Activated naive CD4-positive, alpha-beta T cell treated with anti-CD3 and anti-CD28 coated beads, Interleukin-2, amount 50 U/mL, for 72 hours (primary cell): Measurements from ENCODE around the gene SUSD3. TPM values are rescaled to one million over a fixed set of nuclear protein-coding genes. Genes with fewer than 3 reads are reported as not detected.
"Not testable (repeated sequence)": the region's sequence is repeated elsewhere in the genome, so short reads cannot be mapped to it uniquely, and the experiment has no call there.

Experiments
- ATAC-seq, 2 donors: fragments of 150-1000 bp; cut with Tn5 transposase; 2 replicates each; pipeline ENCODE4 v1.10.0; 2021; ENCODE audit warnings: mild to moderate bottlenecking in 2 of 2, moderate library complexity in 2 of 2
- DNase-seq, 2 donors: peaks; one replicate each; pipeline ENCODE4 v3.0.0; 2021 to 2022; ENCODE audit warnings: low spot score in 2 of 2
- H3K27ac Mint-ChIP-seq, 2 donors: one replicate each; pipeline ENCODE4 v1.8.0; 2022; ENCODE audit warnings: mild to moderate bottlenecking in 2 of 2, mixed read lengths in 2 of 2
- H3K36me3 Mint-ChIP-seq, 2 donors: one replicate each; pipeline ENCODE4 v1.8.0; 2022; ENCODE audit warnings: mixed read lengths in 2 of 2
- H3K9me3 Mint-ChIP-seq, 2 donors: one replicate each; pipeline ENCODE4 v1.8.0; 2022; ENCODE audit warnings: mixed read lengths in 2 of 2
- total RNA-seq, 2 donors: library from RNA; stranded (reverse); gene quantifications; one replicate each; pipeline ENCODE4 v1.2.3, GENCODE V29; 2022

SUSD3 gene
- total RNA-seq, result 10 to 100 TPM; 70.7 to 81.9 TPM

DNA sequence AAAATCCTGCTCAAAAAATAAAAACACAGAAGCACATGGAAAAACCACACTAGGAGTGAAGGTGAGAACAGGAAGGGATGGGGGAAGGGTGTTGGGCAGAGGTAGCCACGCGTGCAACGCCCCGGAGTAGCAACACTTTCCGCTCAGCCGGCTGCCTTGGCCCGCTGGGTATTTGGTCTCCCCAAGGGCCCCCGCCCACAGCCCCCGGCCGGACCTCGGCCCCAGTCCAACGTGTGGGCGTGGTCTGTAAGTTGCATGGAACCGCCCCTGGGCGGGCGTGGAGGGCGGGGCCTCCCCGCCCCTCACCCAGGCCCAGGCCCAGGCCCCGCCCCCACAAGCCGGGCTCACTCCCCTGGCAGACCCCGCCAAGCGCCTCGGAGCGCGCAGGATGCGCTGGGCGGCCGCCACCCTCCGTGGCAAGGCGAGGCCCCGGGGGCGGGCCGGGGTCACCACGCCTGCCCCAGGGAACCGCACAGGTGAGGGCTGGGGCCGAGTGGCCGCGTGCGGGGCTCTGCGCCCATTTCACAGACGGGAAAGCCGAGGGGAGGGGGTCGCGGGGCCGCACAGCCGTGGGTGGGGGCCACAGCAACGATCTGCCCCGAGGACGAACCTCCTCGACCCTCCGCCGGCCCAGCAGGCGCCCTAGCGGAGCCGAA lies at the start of gene SUSD3:
SUSD3 (plus strand) TSS at position 347 of the 656 bp plus-strand sequence; CDS start at position 389, 42 bp downstream.
- ATAC-seq, result peak; percentile 56 to 80
- Mint-ChIP-seq H3K9me3 (no peaks in the 10 kb centered on the region), H3K36me3 (peaks cover 19 to 26% of the 10 kb centered on the region in 2 donors), H3K27ac (peak within 1 kb of the TSS; percentile 97)
- DNase-seq, result peak; percentile 75 to 79

DNA sequence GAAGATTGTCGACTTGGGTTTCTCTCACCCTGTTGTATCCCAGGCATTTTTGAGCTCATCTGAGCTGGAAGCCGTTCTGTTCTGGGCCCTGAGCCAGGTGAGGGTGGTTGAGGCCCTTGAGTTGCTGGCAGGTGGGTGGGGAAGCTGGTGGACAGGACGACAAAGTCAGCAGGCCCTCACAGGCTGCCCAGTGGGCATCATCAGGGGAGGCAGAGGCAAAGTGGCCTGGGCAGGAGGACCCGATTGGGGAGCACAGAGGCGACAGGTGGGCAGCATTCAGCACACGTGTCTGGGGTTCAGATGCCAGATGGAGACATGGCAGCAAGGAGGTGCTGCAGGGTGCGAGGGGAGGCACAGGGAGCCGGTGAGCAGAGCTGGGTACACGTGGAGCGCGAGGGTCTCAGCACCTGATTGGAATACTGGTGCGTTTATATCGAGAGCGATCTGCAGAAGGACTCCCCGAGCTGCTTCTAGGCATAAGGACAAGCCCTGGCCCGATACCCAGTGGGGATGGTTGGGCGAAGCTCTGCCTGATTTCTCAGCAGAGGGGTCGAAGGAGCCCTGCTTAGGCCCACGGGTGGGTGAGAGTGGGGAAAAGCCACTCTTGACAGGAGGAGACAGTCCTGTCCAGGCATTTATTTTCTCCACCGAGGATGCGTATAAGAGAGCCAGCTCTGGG lies 49.0 kb upstream of the SUSD3 start:
- peak overlapping the region in 1 of 2 donors; percentile 79 for H3K27ac Mint-ChIP-seq
- DNase-seq, result peak in 1 of 2 donors; percentile 34
- H3K9me3 Mint-ChIP-seq, result no peaks in the 10 kb centered on the region
- ATAC-seq, result no peak
- H3K36me3 Mint-ChIP-seq, result peaks cover 12 to 21% of the 10 kb centered on the region in 2 donors

DNA sequence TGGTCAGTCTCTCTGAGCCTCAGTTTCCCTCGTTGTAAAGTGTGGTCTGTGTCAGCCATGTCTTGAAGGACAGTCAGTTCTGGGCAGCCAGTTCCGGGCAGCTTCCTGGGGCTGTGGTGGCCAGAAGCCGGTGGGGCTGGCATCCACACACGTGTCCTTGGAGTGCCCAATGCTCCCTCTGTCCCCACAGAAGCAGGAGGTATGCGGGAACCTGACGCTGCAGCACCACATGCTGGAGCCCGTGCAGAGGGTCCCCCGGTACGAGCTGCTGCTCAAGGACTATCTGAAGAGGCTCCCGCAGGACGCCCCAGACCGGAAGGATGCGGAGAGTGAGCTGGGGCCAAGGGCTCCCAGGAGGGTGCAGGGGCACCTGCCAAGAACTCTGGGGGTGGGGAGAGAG lies 48.4 kb upstream of the SUSD3 start:
- DNase-seq (peak in 1 of 2 donors; percentile 31), ATAC-seq (no peak)
- peaks cover 12 to 20% of the 10 kb centered on the region in 2 donors for H3K36me3 Mint-ChIP-seq
- peak overlapping the region; percentile 75 to 79 for H3K27ac Mint-ChIP-seq
- H3K9me3 Mint-ChIP-seq, result no peaks in the 10 kb centered on the region

DNA sequence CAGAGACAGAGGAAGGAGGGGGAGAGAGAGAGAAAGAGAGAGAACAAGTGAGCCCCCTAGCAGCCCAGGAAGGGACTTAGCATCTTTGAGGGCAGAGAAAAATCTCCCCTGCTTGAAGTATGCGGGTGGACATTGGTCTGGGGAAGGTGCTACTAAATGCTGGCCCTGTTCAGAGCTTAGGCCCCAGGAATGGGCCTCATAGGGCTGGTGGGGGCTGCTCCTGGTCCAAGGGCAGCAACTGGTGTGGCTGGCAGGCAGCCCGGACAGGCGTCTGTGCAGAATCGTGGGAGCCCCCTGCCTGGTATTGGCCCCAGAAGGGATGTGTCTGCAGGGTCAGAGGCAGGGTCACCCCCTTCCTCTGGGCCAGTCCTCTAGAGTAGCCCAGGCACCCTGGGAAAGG lies 47.8 kb upstream of the SUSD3 start:
- ATAC-seq (peak in 1 of 2 donors; percentile 26), DNase-seq (no peak)
- H3K36me3 Mint-ChIP-seq, result peaks cover 11 to 18% of the 10 kb centered on the region in 2 donors
- no peaks in the 10 kb centered on the region for H3K9me3 Mint-ChIP-seq
- peak overlapping the region; percentile 75 to 79 for H3K27ac Mint-ChIP-seq

DNA sequence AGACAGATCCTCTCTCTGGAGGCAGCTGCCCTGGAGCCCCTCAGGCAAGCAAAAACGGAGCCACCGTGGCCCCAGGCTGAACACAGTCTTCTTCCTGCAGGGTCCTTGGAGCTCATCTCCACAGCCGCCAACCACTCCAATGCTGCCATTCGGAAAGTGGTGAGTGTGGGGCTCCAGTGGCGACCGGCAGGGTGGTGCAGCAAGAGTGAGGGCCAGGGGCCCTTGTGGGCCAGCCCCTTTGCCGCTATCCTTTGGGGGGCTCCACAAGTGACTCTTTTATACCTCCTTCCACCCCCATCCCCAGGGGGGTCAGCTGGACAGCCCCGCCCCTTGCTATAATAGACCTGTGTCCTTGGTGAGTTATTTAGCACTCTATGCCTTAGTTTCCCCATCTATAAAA lies 47.4 kb upstream of the SUSD3 start:
- Mint-ChIP-seq H3K9me3 (no peaks in the 10 kb centered on the region), H3K27ac (peak overlapping the region; percentile 55 to 79), H3K36me3 (peaks cover 8 to 14% of the 10 kb centered on the region in 2 donors)
- DNase-seq (peak in 1 of 2 donors; percentile 48), ATAC-seq (no peak)

DNA sequence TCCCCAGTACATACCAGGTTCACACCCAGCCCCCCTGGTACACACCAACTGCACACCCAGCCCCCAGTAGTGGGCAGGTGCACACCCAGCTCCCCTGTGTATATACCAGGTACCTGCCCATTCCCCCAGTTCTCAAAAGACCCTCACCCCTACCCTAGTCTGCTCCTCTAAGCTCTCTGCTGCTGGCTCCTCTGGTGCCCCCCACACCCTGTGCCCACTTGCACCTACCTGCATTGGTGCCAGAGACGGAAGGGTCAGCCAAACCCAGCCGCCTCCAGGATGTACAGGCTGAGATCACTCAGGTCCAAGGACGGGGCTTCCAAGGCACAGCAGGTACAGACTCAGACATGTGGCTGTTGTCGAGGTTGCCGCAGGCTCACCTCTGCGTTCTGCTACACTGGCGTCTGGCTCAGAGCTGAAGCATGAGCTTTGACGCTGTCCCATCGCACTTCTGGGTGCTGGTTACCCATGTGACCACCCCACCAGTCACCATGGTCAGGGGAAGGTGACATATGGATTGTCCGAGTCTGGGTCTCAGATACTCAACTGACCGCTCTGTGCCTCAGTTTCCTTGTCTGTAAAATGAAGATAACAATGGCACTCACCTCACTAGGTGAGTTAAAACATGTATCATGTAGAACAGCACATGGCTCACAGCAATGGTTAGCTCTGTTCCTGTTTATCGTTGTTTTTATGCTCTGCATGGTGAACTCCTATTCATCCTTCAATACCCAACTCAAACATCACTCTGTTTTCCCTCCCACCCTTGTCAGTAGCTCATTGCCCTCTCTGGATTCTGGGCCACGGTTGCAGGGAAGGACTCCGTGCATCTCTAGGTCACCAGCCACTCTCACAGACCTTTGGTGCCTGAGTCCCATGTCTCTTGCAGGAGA lies 45.3 kb upstream of the SUSD3 start:
- peak in 1 of 2 donors; percentile 26 for DNase-seq
- H3K27ac Mint-ChIP-seq, result peak overlapping the region; percentile 58 to 76
- no peaks in the 10 kb centered on the region for H3K9me3 Mint-ChIP-seq
- peaks cover 8 to 12% of the 10 kb centered on the region in 2 donors for H3K36me3 Mint-ChIP-seq
- ATAC-seq, result peak in 1 of 2 donors; percentile 8

DNA sequence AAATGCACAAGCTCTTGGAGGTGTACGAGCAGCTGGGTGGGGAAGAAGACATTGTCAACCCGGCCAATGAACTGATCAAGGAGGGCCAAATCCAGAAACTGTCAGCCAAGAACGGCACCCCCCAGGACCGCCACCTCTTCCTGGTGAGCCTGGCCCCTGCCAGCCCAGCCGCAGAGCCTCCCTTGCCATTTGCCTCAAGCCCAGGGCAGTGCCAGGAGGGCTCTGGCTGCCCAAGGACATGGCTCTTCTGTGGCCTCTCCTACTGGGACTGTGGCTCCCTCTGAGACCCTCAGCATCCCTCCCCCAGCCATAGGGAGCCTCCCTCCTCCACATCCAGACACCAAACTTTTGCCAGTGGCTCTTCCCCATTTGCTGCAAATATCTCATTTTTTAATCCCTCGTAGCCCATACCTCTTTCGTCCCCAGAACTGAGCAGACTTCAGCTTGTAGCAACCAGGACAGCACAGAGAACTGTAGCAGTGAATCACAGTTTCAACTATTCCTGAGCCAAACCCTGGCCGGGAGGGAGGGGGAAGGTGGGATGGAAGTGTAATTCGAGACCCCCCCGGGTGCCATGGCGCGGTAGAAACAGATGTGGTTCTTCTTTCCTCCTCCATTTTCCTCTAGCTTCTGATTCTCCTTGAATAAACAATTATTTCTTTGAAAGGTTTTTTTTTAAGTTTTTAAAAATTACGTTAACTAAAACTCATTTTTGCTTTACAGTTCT lies 44.5 kb upstream of the SUSD3 start:
- H3K9me3 Mint-ChIP-seq, result no peaks in the 10 kb centered on the region
- H3K27ac Mint-ChIP-seq, result peak overlapping the region; percentile 58 to 76
- peaks cover 8 to 20% of the 10 kb centered on the region in 2 donors for H3K36me3 Mint-ChIP-seq
- ATAC-seq, result no peak
- DNase-seq, result peak in 1 of 2 donors; percentile 34

DNA sequence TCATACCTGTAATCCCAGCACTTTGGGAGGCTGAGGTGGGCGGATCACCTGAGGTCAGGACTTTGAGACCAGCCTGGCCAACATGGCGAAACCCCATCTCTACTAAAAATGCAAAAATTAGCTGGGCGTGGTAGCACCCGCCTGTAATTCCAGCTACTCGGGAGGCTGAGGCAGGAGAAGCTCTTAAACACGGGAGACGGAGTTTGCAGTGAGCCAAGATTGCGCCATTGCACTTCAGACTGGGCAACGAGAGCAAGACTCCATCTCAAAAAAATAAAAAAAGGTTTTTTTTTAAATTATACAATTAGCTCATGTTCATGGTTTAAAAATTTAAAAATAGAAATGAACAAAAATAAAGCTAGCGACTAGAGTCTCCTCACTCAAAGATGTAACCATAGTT lies 43.3 kb upstream of the SUSD3 start:
- H3K27ac Mint-ChIP-seq, ATAC-seq, H3K9me3 Mint-ChIP-seq: not testable (repeated sequence)
- DNase-seq, result peak in 1 of 2 donors; percentile 9
- peaks cover 8 to 27% of the 10 kb centered on the region in 2 donors for H3K36me3 Mint-ChIP-seq

DNA sequence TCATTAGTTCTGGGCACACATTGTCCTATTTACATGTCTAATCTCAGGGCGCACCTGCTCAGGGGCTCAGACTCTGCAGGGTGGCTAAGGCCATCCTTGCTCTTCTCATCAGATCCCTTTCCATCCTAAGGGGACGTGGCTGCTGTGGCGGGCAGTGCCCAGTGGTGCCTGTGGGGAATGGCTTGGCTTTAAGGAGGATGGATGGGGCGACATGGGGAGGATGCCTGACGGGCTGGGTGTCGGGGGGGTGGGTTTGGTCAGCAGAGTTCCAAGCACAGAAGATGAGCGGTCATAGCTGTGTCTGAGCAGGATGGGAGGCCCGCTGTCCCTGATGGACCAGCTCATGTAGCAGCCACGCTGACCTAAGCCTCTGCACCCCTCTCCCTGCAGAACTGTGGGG lies 40.9 kb upstream of the SUSD3 start:
- DNase-seq, result no peak
- no peaks in the 10 kb centered on the region for H3K9me3 Mint-ChIP-seq
- peak overlapping the region; percentile 4 to 86 for H3K27ac Mint-ChIP-seq
- no peak for ATAC-seq
- peaks cover 8 to 33% of the 10 kb centered on the region in 2 donors for H3K36me3 Mint-ChIP-seq

DNA sequence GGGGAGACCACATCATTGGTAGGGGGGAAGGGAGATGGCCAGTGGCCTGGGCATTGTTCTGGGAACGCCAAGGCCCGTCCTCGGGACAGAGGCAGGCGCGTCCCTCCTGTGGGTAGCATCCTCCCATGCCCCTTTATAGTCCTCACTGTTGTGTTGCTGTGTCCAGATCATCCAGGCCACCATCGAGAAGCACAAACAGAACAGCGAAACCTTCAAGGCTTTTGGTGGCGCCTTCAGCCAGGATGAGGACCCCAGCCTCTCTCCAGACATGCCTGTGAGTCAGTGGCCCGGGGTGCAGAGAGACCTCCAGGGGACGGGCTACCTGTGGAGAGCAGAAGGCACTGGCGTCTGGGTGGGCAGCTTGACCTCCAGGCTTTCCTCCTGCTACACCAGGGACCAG lies 38.4 kb upstream of the SUSD3 start:
- Mint-ChIP-seq H3K9me3 (no peaks in the 10 kb centered on the region), H3K36me3 (peaks cover 0 to 30% of the 10 kb centered on the region in 2 donors), H3K27ac (peak overlapping the region; percentile 36 to 66)
- DNase-seq (peak in 1 of 2 donors; percentile 53), ATAC-seq (no peak)

DNA sequence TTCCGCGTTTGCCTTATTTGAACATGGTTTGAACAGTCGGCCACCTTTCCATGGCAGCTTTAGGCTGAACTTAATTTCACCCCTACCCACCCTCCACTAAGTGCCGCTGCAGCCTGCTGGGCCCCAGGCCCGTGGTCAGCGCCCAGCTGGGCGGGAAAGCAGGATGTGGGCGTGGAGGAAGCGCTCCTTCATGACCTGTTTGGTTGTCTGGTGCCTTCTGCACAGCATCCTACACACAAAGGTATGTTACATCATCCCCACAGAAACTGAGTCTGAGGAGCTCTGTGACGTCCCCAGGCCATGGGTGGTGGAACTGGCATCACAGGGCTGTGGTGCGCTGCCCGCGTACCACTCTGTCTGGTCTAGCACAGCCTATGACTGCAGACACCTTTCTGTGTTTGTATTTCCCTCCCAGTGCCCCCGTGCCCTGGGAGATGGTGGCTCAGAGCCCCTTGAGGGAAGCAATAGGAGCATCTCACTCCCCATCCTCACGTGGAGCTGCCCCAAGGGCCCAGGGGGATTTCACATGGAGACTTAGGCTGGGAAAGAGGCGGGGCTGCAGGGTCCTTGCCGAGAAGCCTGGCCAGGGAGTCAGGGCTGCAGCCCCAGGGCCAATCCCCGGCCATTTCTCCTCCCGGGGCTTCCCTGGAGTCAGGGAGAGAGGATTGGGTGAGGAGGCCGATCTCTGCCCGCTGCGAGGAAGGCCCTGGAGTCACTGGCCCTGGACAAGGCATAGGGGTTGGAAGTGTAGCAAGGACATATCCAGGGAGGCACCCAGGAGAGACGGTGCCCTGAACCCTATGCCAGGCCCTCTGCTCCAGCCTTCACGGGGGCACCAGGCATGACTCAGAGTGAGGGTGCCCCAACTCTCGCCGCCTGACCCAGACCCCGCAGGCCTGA lies 37.5 kb upstream of the SUSD3 start:
- ATAC-seq (peak; percentile 42 to 85), DNase-seq (peak in 1 of 2 donors; percentile 72)
- peak overlapping the region; percentile 81 to 86 for H3K27ac Mint-ChIP-seq
- H3K36me3 Mint-ChIP-seq, result peaks cover 0 to 30% of the 10 kb centered on the region in 2 donors
- no peaks in the 10 kb centered on the region for H3K9me3 Mint-ChIP-seq

DNA sequence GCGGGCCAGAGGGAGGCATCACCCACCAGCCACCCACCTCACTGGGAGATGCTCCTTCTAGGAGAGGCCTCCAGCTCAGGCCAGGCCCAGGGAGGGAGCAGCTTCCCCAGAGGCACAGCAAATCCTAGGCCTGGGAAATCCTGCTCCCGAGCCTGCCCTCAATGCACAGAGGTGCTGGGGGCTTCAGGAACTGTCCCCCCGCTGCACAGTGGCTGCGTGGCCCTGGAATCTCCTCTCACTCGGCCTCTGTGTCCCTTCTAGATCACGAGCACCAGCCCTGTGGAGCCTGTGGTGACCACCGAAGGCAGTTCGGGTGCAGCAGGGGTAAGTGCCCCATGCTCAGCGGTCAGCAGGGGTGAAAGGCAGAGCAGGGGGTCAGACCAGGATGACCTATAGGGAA lies 36.4 kb upstream of the SUSD3 start:
- ATAC-seq (no peak), DNase-seq (no peak)
- Mint-ChIP-seq H3K27ac (peak overlapping the region; percentile 74 to 86), H3K9me3 (no peaks in the 10 kb centered on the region), H3K36me3 (peaks cover 0 to 30% of the 10 kb centered on the region in 2 donors)

DNA sequence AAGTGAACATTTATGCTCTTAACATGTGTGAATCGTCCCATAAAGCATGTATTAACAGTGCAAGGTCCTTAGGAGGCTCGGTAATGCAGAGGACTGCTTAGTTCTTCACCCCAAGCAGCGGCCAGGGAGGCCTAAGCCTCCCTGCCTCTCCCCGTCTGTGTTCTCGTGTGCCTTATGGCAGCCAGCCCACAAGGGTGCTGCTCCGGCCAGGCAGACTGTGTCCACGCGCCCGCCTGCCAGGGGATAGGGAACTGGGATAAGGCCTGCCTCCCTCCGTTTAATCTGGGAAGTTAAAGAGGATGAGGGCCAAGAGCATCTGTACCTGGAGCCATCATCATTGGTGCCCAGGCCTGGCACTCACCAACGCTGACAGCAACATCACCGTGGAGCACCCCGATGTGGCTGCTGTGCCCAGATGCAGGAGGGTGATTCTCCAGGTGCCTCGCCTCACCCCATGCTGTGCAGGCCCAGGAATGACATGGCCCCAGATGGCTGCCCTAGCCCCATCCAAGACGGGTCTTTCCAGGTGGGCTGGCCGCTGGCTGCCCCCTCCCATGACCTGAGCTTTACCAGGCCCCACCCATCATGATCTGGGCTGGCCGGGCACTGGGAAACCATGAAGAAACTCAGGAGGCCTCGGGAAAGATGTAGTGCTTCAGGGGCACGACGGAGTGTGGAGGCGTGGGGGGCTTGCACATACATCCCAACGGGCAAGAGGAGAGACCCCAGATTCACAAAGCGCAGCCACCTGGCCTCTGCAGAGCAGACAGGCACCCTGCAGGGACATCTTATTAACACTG lies 35.6 kb upstream of the SUSD3 start:
- Mint-ChIP-seq H3K36me3 (peaks cover 0 to 35% of the 10 kb centered on the region in 2 donors), H3K27ac (peak overlapping the region; percentile 74 to 86), H3K9me3 (no peaks in the 10 kb centered on the region)
- DNase-seq (no peak), ATAC-seq (no peak)

DNA sequence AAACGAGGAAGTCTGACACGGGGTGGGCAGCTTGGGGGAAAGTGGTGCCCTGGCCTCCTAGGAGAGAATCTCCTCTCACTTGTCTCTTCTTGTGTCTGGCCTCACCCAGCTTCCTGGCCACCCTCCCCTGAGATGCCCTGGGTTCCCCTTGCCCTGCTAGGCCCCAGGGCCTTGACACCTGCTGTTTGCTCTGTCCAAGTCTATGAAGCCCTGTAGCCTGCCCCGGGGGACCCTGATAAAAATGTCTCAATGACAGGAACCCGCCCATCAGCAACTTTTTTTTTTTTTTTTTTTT lies 35.0 kb upstream of the SUSD3 start:
- DNase-seq (no peak), ATAC-seq (no peak)
- Mint-ChIP-seq H3K36me3 (peaks cover 0 to 30% of the 10 kb centered on the region in 2 donors), H3K9me3 (no peaks in the 10 kb centered on the region), H3K27ac (peak overlapping the region; percentile 22 to 86)

DNA sequence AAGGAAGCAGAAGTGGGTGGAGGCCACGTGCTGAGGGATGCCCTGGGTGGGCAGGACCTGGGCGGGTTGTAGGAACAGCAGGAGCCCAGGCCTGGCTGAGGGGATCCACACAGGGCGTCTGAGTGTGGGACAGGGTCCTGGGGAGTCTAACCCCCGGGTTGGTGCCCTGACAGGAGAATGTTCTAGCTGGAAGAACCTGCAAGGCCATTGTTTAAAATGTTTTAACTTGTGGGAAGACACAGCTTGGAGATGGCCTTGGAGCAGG lies 33.9 kb upstream of the SUSD3 start:
- H3K9me3 Mint-ChIP-seq, result no peaks in the 10 kb centered on the region

More for the DNA sequence above, 33.9 kb upstream of the SUSD3 start:
- peak overlapping the region; percentile 86 to 88 for H3K27ac Mint-ChIP-seq
- DNase-seq (no peak), ATAC-seq (no peak)
- peaks cover 4 to 19% of the 10 kb centered on the region in 2 donors for H3K36me3 Mint-ChIP-seq
